Trophoblast cell (in vitro differentiated cells and primary cell): ENCODE data around the gene VWC2L.
A peak's percentile ranks its signal among the peaks of the same experiment; 100 is the strongest.

Source experiments
- DNase-seq, 2 donors: peaks; one replicate each; pipeline ENCODE4 v3.0.0-alpha.2; 2016
- H2AFZ ChIP-seq: 2 replicates; pipeline ENCODE4 v1.6.1; 2013; ENCODE audit warnings: low read length, moderate library complexity, mild to moderate bottlenecking; ENCODE audit not compliant: insufficient read depth, poor library complexity
- H2AK5ac ChIP-seq: 2 replicates; pipeline ENCODE4 v1.6.1; 2013; ENCODE audit warnings: mild to moderate bottlenecking, low read length
- H2BK120ac ChIP-seq: 2 replicates; pipeline ENCODE4 v1.6.1; 2013; ENCODE audit warnings: low read length, mild to moderate bottlenecking, moderate library complexity; ENCODE audit not compliant: insufficient read depth, poor library complexity
- H2BK12ac ChIP-seq: 2 replicates; pipeline ENCODE4 v1.6.1; 2013; ENCODE audit warnings: mild to moderate bottlenecking, low read length, moderate library complexity
- H2BK5ac ChIP-seq: 2 replicates; pipeline ENCODE4 v1.6.1; 2013; ENCODE audit warnings: low read length, low read depth, moderate library complexity, mild to moderate bottlenecking; ENCODE audit not compliant: poor library complexity
- H3K14ac ChIP-seq: 2 replicates; pipeline ENCODE4 v1.6.1; 2013; ENCODE audit warnings: mild to moderate bottlenecking, low read length
- H3K18ac ChIP-seq: 2 replicates; pipeline ENCODE4 v1.6.1; 2013; ENCODE audit warnings: mild to moderate bottlenecking, low read length
- H3K23ac ChIP-seq: 2 replicates; pipeline ENCODE4 v1.6.1; 2013; ENCODE audit warnings: low read length
- H3K27ac ChIP-seq: 2 replicates; pipeline ENCODE4 v1.5.1; 2013; ENCODE audit warnings: low read depth, mild to moderate bottlenecking, inconsistent platforms, low read length, moderate library complexity
- H3K27me3 ChIP-seq: 2 replicates; pipeline ENCODE4 v1.6.1; 2013; ENCODE audit warnings: inconsistent platforms, mild to moderate bottlenecking, low read length, moderate library complexity; ENCODE audit not compliant: insufficient read depth
- H3K36me3 ChIP-seq, 2 experiments: 1 replicate in 1 of 2; 2 replicates in 1 of 2; pipeline ENCODE4 v1.6.1; 2013; ENCODE audit warnings: low read length in 2 of 2, mild to moderate bottlenecking in 2 of 2, moderate library complexity in 1 of 2; ENCODE audit not compliant: insufficient read depth in 2 of 2, control insufficient read depth in 1 of 2
- H3K4ac ChIP-seq: 2 replicates; pipeline ENCODE4 v1.6.1; 2013; ENCODE audit warnings: low read depth, mild to moderate bottlenecking, low read length, moderate library complexity
- H3K4me1 ChIP-seq, 2 experiments: 1 replicate in 1 of 2; 2 replicates in 1 of 2; pipeline ENCODE4 v1.6.1; 2013; ENCODE audit warnings: low read length in 2 of 2, mild to moderate bottlenecking in 2 of 2, moderate library complexity in 1 of 2; ENCODE audit not compliant: insufficient read depth in 2 of 2, control insufficient read depth in 1 of 2
- H3K4me2 ChIP-seq: 2 replicates; pipeline ENCODE4 v1.6.1; 2013; ENCODE audit warnings: inconsistent platforms, mild to moderate bottlenecking, low read length, moderate library complexity
- H3K4me3 ChIP-seq: 2 replicates; pipeline ENCODE4 v1.5.1; 2013; ENCODE audit warnings: mild to moderate bottlenecking, low read depth, low read length, inconsistent platforms
- H3K79me1 ChIP-seq: one replicate; pipeline ENCODE4 v1.6.1; 2013; ENCODE audit warnings: low read length
- H3K79me2 ChIP-seq: 2 replicates; pipeline ENCODE4 v1.6.1; 2013; ENCODE audit warnings: low read length, mild to moderate bottlenecking; ENCODE audit not compliant: control insufficient read depth, insufficient read depth, poor library complexity
- H3K9ac ChIP-seq: 2 replicates; pipeline ENCODE4 v1.6.1; 2013; ENCODE audit warnings: mild to moderate bottlenecking, low read length
- H3K9me3 ChIP-seq: 2 replicates; pipeline ENCODE4 v1.6.1; 2013; ENCODE audit warnings: low read depth, mild to moderate bottlenecking, control low read depth, inconsistent platforms, low read length; ENCODE audit not compliant: insufficient read depth
- H4K12ac ChIP-seq: 2 replicates; pipeline ENCODE4 v1.6.1; 2013; ENCODE audit warnings: low read depth, mild to moderate bottlenecking, low read length, moderate library complexity
- H4K8ac ChIP-seq: 2 replicates; pipeline ENCODE4 v1.6.1; 2013; ENCODE audit warnings: low read depth, mild to moderate bottlenecking, low read length, moderate library complexity
- H4K91ac ChIP-seq: one replicate; pipeline ENCODE4 v1.6.1; 2013; ENCODE audit warnings: low read depth, mild to moderate bottlenecking, low read length, moderate library complexity
- WGBS: extraction: QIAGEN DNeasy Blood & Tissue Kit; methylation state at CpG from one replicate; pipeline ENCODE4 v1.1.7; 2013; ENCODE audit warnings: missing lambda C conversion rate; ENCODE audit not compliant: insufficient read length, insufficient coverage; ENCODE audit errors: extremely low coverage; 5-methylcytosine and 5-hydroxymethylcytosine counted together

Gene VWC2L

DNA sequence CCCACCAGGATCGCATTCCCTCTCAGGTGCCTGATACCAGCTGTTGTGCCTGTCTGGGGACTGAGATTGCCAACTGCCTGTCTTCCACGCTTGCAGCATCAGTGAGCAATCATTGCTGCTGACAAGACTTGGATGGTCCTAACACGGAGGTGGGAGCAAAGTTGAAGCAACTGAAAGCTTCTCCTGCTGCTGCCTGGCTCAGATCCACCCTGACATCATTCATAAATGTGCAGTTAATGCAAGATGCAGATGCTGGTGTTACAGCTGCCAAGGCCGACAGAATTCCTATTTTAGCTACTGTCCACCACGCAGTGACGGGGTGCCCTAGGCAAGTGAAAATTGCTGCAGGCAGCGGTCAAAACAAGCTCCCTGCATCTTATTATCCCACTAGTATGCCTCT lies 131.4 kb downstream of the VWC2L start:
- H2BK120ac ChIP-seq, result no peak overlapping the region
- H2AFZ ChIP-seq, result no peak overlapping the region
- no CpG with 5 or more reads among the region's 7 CpGs for WGBS
- no peaks in the 10 kb centered on the region for H3K27me3 ChIP-seq
- no peak overlapping the region for H3K27ac ChIP-seq
- H3K79me2 ChIP-seq, result no peaks in the 10 kb centered on the region
- H3K4me2 ChIP-seq, result no peak overlapping the region
- H4K91ac ChIP-seq, result no peak overlapping the region
- H2AK5ac ChIP-seq, result no peak overlapping the region
- no peak overlapping the region for H2BK12ac ChIP-seq
- no peak overlapping the region for H3K18ac ChIP-seq
- no peak overlapping the region for H3K4ac ChIP-seq
- H3K9ac ChIP-seq, result no peak overlapping the region
- H3K79me1 ChIP-seq, result no peaks in the 10 kb centered on the region
- no peak for DNase-seq
- no peaks in the 10 kb centered on the region for H3K9me3 ChIP-seq
- H3K36me3 ChIP-seq, result no peaks in the 10 kb centered on the region
- H3K4me3 ChIP-seq, result no peak overlapping the region
- H3K14ac ChIP-seq, result no peak overlapping the region
- no peak overlapping the region for H4K8ac ChIP-seq
- no peak overlapping the region for H4K12ac ChIP-seq
- no peaks in the 10 kb centered on the region for H3K4me1 ChIP-seq
- no peak overlapping the region for H3K23ac ChIP-seq
- no peak overlapping the region for H2BK5ac ChIP-seq

DNA sequence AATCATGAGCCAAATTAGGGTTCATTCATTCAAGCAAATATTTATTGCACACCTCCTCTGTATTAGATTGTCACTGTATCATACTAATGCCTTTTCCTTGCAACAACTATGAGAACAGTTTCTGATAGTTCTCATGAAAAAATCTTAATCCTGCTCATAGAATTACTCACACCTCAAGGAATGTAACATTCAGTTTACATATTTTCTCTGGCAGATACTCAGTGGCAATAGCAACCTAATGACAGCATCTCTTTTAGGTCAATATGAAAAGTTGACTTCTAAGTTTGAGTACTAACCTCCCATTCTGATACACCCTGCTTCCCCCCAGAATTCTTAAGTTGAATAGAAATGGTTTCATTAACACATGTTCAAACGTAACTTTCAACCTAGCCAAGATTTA lies 132.0 kb downstream of the VWC2L start:
- H3K9ac ChIP-seq, result no peak overlapping the region
- H3K36me3 ChIP-seq, result no peaks in the 10 kb centered on the region
- H3K4me3 ChIP-seq, result no peak overlapping the region
- H3K9me3 ChIP-seq, result no peaks in the 10 kb centered on the region
- no peak overlapping the region for H3K4ac ChIP-seq
- H3K27me3 ChIP-seq, result no peaks in the 10 kb centered on the region
- H3K27ac ChIP-seq, result no peak overlapping the region
- H2AFZ ChIP-seq, result no peak overlapping the region
- no peak overlapping the region for H2BK12ac ChIP-seq
- no peak overlapping the region for H3K23ac ChIP-seq
- H3K14ac ChIP-seq, result no peak overlapping the region
- H4K8ac ChIP-seq, result no peak overlapping the region
- H3K4me1 ChIP-seq, result no peaks in the 10 kb centered on the region
- H2BK5ac ChIP-seq, result no peak overlapping the region
- no peaks in the 10 kb centered on the region for H3K79me1 ChIP-seq
- no peak overlapping the region for H3K18ac ChIP-seq
- H2AK5ac ChIP-seq, result no peak overlapping the region
- no peak overlapping the region for H2BK120ac ChIP-seq
- H3K79me2 ChIP-seq, result no peaks in the 10 kb centered on the region
- no peak overlapping the region for H4K12ac ChIP-seq
- WGBS, result no CpG with 5 or more reads among the region's 1 CpG
- H3K4me2 ChIP-seq, result no peak overlapping the region
- peak in 1 of 2 donors; percentile 66 for DNase-seq
- H4K91ac ChIP-seq, result no peak overlapping the region

DNA sequence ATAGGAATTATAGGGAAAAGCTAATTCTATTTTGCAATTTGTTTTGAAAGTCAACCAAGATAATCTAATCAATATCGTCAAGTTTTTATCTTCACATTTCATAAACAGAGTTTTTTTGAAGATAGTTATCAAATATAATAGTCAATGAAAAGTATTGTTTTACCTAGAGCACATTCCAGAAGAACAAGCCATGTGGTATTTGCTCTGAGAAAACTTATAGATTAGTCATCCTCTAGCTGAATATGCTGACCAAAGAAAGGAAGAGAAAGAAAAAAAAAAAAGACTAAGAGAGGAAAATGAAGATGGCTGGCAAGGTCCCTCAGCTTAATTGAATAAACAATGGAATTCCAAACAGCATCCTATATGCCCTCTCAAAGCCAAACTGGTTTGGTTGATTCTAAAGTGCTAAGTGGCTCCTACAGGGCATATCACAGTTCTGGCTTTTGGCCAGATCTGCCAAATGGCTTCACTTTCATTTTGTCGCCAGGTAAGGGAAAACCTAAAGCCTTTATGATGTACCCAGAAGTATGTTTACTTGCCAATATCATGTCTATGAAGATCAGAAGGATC lies 132.6 kb downstream of the VWC2L start:
- no peak overlapping the region for H3K14ac ChIP-seq
- no peak overlapping the region for H2BK120ac ChIP-seq
- H2BK12ac ChIP-seq, result no peak overlapping the region
- H2AK5ac ChIP-seq, result no peak overlapping the region
- H3K4me2 ChIP-seq, result no peak overlapping the region
- H2AFZ ChIP-seq, result no peak overlapping the region
- H3K79me1 ChIP-seq, result no peaks in the 10 kb centered on the region
- DNase-seq, result peak in 1 of 2 donors; percentile 79
- H4K12ac ChIP-seq, result no peak overlapping the region
- no peaks in the 10 kb centered on the region for H3K4me1 ChIP-seq
- H4K8ac ChIP-seq, result no peak overlapping the region
- no peak overlapping the region for H4K91ac ChIP-seq
- H3K23ac ChIP-seq, result no peak overlapping the region
- no peak overlapping the region for H3K27ac ChIP-seq
- H3K4me3 ChIP-seq, result no peak overlapping the region
- no peak overlapping the region for H3K4ac ChIP-seq
- WGBS, result no CpG with 5 or more reads among the region's 2 CpGs
- H3K36me3 ChIP-seq, result no peaks in the 10 kb centered on the region
- no peak overlapping the region for H2BK5ac ChIP-seq
- H3K27me3 ChIP-seq, result no peaks in the 10 kb centered on the region
- H3K79me2 ChIP-seq, result no peaks in the 10 kb centered on the region
- no peak overlapping the region for H3K9ac ChIP-seq
- H3K18ac ChIP-seq, result no peak overlapping the region
- no peaks in the 10 kb centered on the region for H3K9me3 ChIP-seq

DNA sequence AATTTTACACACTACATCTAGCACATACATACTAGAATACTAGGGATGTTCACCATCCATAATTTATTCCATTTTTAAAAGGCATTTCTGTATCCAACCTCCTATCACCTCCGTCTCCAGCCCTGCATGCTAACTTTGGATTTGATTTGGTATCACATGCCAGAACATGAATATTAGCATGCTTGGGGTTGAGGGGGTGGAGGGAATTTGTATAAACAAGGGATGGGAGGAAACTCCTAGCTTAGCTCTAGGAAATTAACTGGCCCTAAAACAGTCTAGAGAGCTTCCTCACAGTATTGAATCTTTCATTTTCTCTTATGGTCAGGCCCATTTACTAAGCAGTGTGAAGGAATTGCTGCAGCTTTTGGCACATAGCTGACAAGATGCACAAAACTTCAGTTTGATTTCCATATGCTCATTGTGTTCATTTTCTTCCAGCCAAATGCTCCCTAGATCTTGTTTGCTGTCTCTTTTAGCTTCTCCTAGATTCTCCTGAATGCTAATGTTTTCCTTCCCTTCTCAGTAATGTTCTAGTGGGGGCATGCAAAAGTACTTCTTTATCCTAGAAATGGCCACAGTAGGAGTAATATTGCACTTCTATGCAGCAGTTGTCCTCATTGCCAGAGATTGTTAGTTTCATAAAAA lies 135.2 kb downstream of the VWC2L start:
- Histone ChIP-seq H3K79me2 (no peaks in the 10 kb centered on the region), H3K79me1 (no peaks in the 10 kb centered on the region), H3K14ac (no peak overlapping the region), H3K27me3 (no peaks in the 10 kb centered on the region), H3K4me1 (no peaks in the 10 kb centered on the region), H3K4me2 (no peak overlapping the region), H3K18ac (no peak overlapping the region), H2AK5ac (no peak overlapping the region), H3K36me3 (no peaks in the 10 kb centered on the region), H4K8ac (no peak overlapping the region), H2AFZ (no peak overlapping the region), H3K27ac (no peak overlapping the region), H3K4ac (no peak overlapping the region), H4K91ac (no peak overlapping the region), H3K4me3 (no peak overlapping the region), H3K9me3 (no peaks in the 10 kb centered on the region), H4K12ac (no peak overlapping the region), H3K23ac (no peak overlapping the region), H3K9ac (no peak overlapping the region), H2BK12ac (no peak overlapping the region), H2BK5ac (no peak overlapping the region), H2BK120ac (no peak overlapping the region)
- DNase-seq, result no peak
- no CpG with 5 or more reads among the region's 1 CpG for WGBS
